IPS DF 6.9 (cell line): ENCODE results near the gene TOM1.

Source experiments
- DNase-seq: peaks from one replicate; pipeline ENCODE4 v3.0.0-alpha.2; 2013; ENCODE audit warnings: low read depth, low spot score
- H3K27ac ChIP-seq: one replicate; pipeline ENCODE4 v1.5.1; 2013; ENCODE audit warnings: low read length, control low read depth
- H3K27me3 ChIP-seq: 2 replicates; pipeline ENCODE4 v1.6.1; 2013; ENCODE audit warnings: mild to moderate bottlenecking, low read length; ENCODE audit not compliant: control insufficient read depth, insufficient read depth
- H3K36me3 ChIP-seq: 2 replicates; pipeline ENCODE4 v1.6.1; 2013; ENCODE audit warnings: low read length; ENCODE audit not compliant: control insufficient read depth, insufficient read depth
- H3K4me1 ChIP-seq: 2 replicates; pipeline ENCODE4 v1.6.1; 2013; ENCODE audit warnings: low read length; ENCODE audit not compliant: control insufficient read depth, insufficient read depth
- H3K4me3 ChIP-seq: 2 replicates; pipeline ENCODE4 v1.5.1; 2013; ENCODE audit warnings: mild to moderate bottlenecking, low read length
- H3K9me3 ChIP-seq: 2 replicates; pipeline ENCODE4 v1.6.1; 2013; ENCODE audit warnings: low read length, inconsistent platforms; ENCODE audit not compliant: control insufficient read depth, insufficient read depth
- WGBS: extraction: QIAGEN DNeasy Blood & Tissue Kit; methylation state at CpG from one replicate; pipeline ENCODE4 v1.1.7; 2013; ENCODE audit warnings: mixed read lengths, missing lambda C conversion rate; ENCODE audit not compliant: insufficient read length, insufficient coverage; 5-methylcytosine and 5-hydroxymethylcytosine counted together

The TOM1 gene

DNA sequence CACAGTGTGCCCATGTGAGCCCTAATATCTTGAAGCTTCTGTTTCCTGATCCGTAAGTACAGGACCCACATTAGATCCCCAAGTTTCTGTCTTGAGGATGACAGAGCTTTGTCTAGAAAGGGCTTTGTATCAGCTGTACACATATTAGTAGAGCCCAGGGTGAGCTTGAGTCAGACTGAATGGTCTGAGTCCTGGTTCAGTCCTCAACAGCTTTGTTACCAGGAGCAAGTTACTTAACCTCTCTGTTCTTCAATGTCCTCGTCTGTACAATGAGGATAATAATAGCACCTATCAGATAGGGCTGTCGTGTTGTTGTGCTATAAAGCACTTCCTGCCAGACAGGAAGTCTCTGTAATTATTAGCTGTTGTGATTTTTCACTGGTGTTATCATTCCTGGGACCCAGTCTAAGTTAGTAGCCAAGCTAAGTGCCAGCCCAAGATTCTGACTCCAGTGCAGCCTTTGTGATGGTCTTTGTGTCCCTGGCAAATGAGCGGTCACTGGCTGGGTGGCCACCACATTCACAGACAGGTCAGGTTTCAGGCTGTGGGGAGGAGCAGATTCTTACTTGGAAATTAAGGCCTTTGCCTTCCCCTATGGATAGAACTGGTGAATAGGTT, 6.8 kb downstream of the TOM1 start:
- no peak overlapping the region for H3K4me3 ChIP-seq
- no CpG with 5 or more reads among the region's 4 CpGs for WGBS
- no peaks in the 10 kb centered on the region for H3K9me3 ChIP-seq
- no peak for DNase-seq
- no peaks in the 10 kb centered on the region for H3K36me3 ChIP-seq
- H3K27ac ChIP-seq: no peak overlapping the region
- H3K4me1 ChIP-seq: no peaks in the 10 kb centered on the region
- H3K27me3 ChIP-seq: no peaks in the 10 kb centered on the region

DNA sequence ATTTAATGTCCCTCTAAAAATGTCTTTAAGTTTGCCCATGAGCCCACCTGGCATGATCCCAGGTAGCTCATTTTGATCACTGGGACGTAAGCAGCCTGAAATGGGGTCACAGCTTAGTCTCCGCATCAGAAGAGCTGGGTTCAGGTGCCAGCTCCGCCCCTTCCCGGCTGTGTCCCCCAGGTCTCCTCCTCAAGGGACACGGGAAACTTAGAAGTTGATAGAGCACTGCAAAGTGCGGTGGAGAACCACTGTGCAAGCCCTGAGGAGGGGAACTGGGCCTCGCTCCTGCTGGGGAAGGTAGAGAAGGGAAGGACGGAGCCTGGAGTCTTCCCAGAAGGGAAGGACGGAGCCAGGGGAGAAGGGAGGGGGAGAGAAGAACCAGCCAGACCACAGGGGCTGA, 7.7 kb downstream of the TOM1 start:
- H3K27ac ChIP-seq: no peak overlapping the region
- no CpG with 5 or more reads among the region's 9 CpGs for WGBS
- H3K4me1 ChIP-seq: no peaks in the 10 kb centered on the region
- no peak for DNase-seq
- no peaks in the 10 kb centered on the region for H3K27me3 ChIP-seq
- H3K4me3 ChIP-seq: no peak overlapping the region
- H3K9me3 ChIP-seq: no peaks in the 10 kb centered on the region
- H3K36me3 ChIP-seq: no peaks in the 10 kb centered on the region

DNA sequence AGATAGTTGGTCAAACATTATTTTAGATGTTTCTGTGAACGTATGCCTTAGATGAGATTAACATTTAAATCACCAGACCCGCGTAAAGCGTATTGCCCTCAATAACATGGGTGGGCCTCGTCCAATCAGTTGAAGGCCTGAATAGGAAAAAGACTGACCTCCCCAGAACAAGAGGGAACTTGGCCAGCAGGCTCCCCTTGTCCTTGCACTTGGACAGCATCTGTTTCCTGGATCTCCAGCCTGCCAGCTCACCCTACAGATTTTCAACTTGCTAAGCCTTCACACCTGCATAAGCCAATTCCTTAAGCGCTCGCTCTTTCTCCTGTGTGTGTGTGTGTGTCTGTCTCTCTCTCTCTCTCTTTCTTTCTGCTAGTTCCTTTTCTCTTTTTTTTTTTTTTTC, 8.2 kb downstream of the TOM1 start:
- no CpG with 5 or more reads among the region's 7 CpGs for WGBS
- H3K27me3 ChIP-seq: no peaks in the 10 kb centered on the region
- no peak for DNase-seq
- no peak overlapping the region for H3K27ac ChIP-seq
- no peak overlapping the region for H3K4me3 ChIP-seq
- no peaks in the 10 kb centered on the region for H3K4me1 ChIP-seq
- no peaks in the 10 kb centered on the region for H3K9me3 ChIP-seq
- no peaks in the 10 kb centered on the region for H3K36me3 ChIP-seq

DNA sequence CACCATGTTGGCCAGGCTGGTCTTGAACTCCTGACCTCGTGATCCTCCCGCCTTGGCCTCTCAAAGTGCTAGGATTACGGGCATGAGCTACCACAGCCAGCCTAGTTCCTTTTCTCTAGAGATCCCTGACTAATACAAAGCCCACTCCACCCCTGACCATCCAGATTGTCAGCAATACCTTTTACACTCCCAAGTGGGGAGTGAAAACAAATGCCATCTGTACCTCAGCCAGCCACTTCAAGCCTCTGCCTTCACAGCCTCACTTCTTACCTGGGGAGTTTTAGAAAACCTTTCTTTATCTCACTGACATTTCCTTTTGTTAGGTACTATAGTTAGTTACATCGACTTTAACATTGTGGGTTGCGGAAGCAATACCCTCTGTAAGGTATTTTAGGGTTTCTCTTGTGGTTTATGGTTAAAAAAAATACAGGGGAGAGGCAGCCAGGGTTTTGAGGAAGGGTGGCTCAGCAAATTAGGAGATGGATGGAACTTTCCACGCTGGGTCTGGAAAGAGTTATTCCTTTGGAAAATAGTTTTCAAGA, 8.9 kb downstream of the TOM1 start:
- Histone ChIP-seq H3K27ac (no peak overlapping the region), H3K36me3 (no peaks in the 10 kb centered on the region), H3K4me3 (no peak overlapping the region), H3K4me1 (no peaks in the 10 kb centered on the region), H3K27me3 (no peaks in the 10 kb centered on the region), H3K9me3 (no peaks in the 10 kb centered on the region)
- no CpG with 5 or more reads among the region's 6 CpGs for WGBS
- DNase-seq: no peak

DNA sequence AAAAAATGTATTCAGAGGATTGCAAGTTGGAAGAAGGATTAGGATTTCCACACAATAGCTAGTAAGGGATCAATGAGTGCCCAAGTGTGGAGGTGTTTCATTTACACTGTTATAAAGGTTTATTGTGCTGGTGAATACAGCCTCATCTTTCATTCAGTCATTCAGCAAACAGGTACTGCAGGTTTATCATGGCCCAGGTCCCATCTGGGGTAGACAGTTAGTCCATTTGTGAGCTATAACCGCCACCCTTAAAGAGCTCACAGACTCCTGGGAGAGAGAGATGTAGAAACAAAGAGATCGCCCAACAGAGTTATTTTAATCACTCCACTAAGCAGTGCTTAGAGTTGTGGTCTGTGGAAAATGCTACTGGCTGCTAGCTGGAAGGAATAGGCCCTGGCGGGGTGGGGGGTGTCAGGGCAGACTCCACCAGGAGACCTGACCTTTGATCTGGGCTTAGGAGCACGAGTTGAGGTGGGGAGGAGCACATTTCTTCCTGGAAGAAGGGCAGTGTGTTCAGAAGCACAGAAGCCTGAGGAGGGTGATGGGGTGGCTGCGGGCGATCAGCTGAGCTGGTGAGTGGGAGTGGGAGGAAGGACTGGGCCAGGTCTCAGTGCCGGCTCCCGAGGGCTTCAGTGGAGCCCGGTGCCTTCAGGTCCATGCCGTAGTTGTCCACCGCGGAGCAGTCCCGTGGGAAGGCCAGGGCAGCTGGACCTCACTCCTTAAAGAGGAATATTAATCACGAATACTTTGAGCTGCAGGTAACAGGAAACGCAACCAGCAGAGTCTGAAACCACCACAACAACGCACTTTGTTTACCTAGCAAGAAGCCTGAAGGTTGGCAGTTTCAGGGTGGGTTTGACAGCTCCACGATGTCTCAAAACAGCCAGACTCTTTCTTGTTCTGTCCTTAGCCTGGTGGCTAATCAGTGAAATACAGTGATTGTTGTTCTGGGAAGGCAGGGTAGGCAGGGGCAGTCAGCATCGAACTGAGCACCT, 11.2 kb downstream of the TOM1 start:
- no peaks in the 10 kb centered on the region for H3K36me3 ChIP-seq
- H3K27ac ChIP-seq: no peak overlapping the region
- WGBS: no CpG with 5 or more reads among the region's 18 CpGs
- H3K4me1 ChIP-seq: no peaks in the 10 kb centered on the region
- H3K9me3 ChIP-seq: no peaks in the 10 kb centered on the region
- H3K27me3 ChIP-seq: no peaks in the 10 kb centered on the region
- no peak overlapping the region for H3K4me3 ChIP-seq
- DNase-seq: no peak

DNA sequence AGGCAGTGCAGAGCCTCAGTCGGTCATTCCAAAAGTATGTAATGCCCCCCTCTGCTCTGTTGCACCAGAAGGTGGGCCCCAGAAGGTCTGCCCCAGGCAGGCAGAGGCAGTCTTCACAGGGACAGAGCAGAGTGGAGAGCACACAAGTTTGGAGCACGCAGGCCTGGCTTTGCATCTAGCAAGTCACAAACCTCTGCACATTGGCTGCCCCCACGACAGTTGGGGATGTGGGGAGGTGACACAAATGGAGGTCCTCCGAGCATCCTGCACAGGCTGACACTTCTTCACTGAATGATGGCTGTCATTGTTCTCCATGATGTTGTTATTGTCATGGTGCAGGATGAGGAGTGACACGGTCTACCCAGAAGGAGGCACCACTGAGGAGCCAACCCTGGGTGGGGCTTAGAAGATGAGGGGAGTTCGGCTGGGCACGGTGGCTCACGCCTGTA, 11.9 kb downstream of the TOM1 start:
- Histone ChIP-seq H3K4me1 (no peaks in the 10 kb centered on the region), H3K36me3 (no peaks in the 10 kb centered on the region), H3K4me3 (no peak overlapping the region), H3K27me3 (no peaks in the 10 kb centered on the region), H3K27ac (no peak overlapping the region), H3K9me3 (no peaks in the 10 kb centered on the region)
- no peak for DNase-seq
- no CpG with 5 or more reads among the region's 8 CpGs for WGBS

DNA sequence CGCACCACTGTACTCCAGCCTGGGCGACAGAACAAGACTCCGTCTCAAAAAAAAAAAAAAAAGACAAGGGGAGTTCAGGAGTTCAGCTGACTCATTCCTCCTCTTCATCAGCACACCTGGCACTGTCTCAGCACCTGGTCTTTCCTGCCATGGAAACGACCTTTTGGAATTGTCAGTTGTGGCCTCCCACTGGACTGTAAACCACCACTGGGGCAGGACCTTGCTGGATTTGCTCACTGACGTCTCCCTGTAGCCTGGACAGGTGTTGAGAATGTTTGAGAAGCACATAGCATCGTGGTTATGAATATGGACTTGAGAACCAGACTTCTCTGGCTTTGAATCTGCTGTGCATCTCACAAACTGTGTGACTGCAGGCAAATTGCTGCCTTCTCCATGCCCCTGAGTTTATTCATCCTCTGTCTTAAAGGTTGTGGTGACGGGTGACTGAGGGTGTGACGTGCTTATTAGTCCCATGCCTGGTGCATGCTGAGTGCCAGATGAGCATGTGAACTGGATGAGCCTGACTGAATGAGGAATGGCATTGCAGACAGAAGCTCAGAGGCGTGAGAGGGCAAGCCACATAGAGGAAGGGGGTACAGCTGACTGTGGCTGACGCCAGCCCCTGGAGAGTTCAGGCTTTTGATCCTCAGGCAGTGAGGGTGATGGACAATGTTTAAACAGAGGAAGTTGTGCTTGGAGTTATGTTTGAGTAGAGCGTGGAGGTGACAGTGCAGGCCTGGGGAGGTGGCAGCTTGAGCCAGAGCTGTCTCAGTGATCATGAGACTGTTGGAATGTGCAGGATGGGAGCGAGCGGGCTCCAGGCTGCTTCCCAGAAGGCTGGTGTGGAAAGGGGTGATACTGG, 12.7 kb downstream of the TOM1 start:
- no peak overlapping the region for H3K4me3 ChIP-seq
- no peaks in the 10 kb centered on the region for H3K27me3 ChIP-seq
- DNase-seq: no peak
- WGBS: no CpG with 5 or more reads among the region's 13 CpGs
- no peaks in the 10 kb centered on the region for H3K36me3 ChIP-seq
- H3K9me3 ChIP-seq: no peaks in the 10 kb centered on the region
- H3K4me1 ChIP-seq: no peaks in the 10 kb centered on the region
- no peak overlapping the region for H3K27ac ChIP-seq

DNA sequence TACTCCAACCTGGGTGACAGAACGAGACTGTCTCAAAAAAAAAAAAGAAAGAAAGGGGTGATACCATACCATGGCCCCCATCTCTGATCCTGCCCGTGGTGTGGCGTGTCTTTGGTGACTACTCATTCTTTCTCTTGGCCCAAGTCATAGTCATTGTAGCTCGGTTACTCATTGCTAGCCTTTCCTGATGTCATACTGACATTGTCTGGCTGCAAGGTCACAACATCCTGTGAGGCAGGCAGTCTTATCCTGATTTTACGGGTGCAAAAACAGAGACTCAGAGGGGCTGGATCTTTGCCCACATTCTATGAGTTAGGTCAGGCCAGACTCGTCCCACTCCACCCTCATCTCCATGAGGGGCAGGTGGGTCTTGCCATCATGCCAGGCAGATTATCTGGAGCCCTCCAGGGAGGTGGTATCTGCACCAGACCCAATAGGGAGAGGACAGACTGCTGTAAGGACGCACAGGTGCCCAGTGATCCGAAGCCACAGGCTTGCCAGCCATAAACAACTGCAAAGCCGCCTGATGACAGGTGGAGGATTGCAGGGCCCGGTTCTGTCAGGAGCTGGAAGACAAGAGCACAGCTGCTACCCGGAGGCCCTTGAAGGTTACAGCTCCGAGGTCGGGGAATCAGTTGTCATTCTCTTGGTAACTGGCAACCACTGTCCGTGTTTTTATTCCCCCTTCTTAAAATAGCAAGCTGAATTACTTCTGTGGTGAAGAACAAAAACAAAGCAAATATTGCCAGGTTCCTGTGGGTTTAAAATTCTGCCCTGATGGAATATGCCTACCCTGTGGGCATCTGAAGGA, 13.8 kb downstream of the TOM1 start:
- Histone ChIP-seq H3K4me3 (no peak overlapping the region), H3K9me3 (no peaks in the 10 kb centered on the region), H3K27me3 (no peaks in the 10 kb centered on the region), H3K27ac (no peak overlapping the region), H3K4me1 (no peaks in the 10 kb centered on the region), H3K36me3 (no peaks in the 10 kb centered on the region)
- no peak for DNase-seq
- WGBS: no CpG with 5 or more reads among the region's 14 CpGs

DNA sequence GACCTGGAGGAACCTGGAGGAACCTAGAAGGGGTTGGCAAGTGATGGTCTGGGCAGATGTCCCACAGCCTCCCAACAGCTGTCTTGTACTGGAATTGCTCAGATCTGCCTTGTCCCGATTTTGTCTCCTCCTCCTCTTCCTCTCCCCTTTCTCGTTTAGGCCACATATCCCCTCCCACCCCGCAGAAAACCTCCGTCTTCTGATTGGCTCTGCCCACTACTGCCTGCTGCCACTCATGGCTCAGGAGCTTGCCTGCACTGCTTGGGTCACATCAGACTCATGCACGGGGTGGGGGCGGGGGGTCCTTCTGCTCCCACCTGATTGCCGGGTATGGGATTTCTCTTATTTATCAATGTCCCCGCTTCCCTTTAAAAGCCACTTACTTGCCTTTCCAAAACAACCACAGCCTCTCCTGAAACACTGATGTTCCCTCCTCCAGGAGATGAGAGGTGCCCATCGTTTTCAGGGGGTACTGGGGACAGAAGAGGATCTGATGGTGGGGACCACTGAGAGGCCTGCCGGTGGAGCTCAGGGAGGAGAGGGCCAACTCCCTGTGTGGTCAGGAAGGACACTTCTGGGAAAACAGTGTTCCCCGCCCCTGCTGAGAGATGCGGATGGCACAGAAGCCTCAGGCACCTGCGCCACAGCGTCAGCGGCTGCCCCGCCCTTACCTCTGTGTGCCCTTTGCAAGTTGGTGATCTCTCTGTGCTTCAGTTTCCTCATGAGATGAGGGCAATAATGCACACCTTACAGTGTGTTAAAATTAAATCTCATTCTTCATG, 14.7 kb downstream of the TOM1 start:
- no peak for DNase-seq
- Histone ChIP-seq H3K4me1 (no peaks in the 10 kb centered on the region), H3K36me3 (no peaks in the 10 kb centered on the region), H3K4me3 (no peak overlapping the region), H3K9me3 (no peaks in the 10 kb centered on the region), H3K27me3 (no peaks in the 10 kb centered on the region), H3K27ac (no peak overlapping the region)
- no CpG with 5 or more reads among the region's 16 CpGs for WGBS
